Neural cell (in vitro differentiated cells): ENCODE data around the gene TDRKH. TPM values are rescaled to one million over a fixed set of nuclear protein-coding genes. Genes with fewer than 3 reads are reported as not detected.

ENCODE experiments used
- H2AFZ ChIP-seq: fragments of 200-600, 300-800 bp; sonication (generic), shearing (Covaris generic); 2 replicates; pipeline ENCODE4 v1.6.0; 2014; ENCODE audit warnings: low read depth, mild to moderate bottlenecking, antibody characterized with exemption, low read length, moderate library complexity
- H3F3A ChIP-seq: fragments of 200-600 bp; shearing (Covaris generic); 2 replicates; pipeline ENCODE4 v1.6.1; 2016; ENCODE audit warnings: mild to moderate bottlenecking, moderate library complexity, mixed read lengths, antibody characterized with exemption, low read length; ENCODE audit not compliant: insufficient read depth, poor library complexity, severe bottlenecking
- H3K27ac ChIP-seq: fragments of 200-600, 300-800 bp; sonication (generic), shearing (Covaris generic); 2 replicates; pipeline ENCODE4 v1.5.1; 2014; ENCODE audit warnings: mild to moderate bottlenecking, low read length, moderate library complexity
- H3K27me3 ChIP-seq: fragments of 300-800, 200-600 bp; sonication (generic), shearing (Covaris generic); 2 replicates; pipeline ENCODE4 v1.6.0; 2014; ENCODE audit warnings: mild to moderate bottlenecking, low read depth, low read length, moderate library complexity; ENCODE audit not compliant: insufficient read depth
- H3K36me3 ChIP-seq: fragments of 300-800, 200-600 bp; sonication (generic), shearing (Covaris generic); 2 replicates; pipeline ENCODE4 v1.5.1; 2014; ENCODE audit warnings: mild to moderate bottlenecking, antibody characterized with exemption, low read length, moderate library complexity; ENCODE audit not compliant: insufficient read depth
- H3K4me2 ChIP-seq: fragments of 300-800, 200-600 bp; sonication (generic), shearing (Covaris generic); 2 replicates; pipeline ENCODE4 v1.6.0; 2014; ENCODE audit warnings: mild to moderate bottlenecking, low read length
- H3K4me3 ChIP-seq: fragments of 300-800, 200-600 bp; sonication (generic), shearing (Covaris generic); 2 replicates; pipeline ENCODE4 v1.5.1; 2014; ENCODE audit warnings: mild to moderate bottlenecking, low read length, moderate library complexity
- H3K79me2 ChIP-seq: fragments of 200-600 bp; shearing (Covaris generic); replicated peaks from 2 replicates; pipeline ENCODE4 v1.6.0; 2014; ENCODE audit warnings: mild to moderate bottlenecking, low read length, moderate library complexity; ENCODE audit not compliant: insufficient read depth
- H3K9ac ChIP-seq: fragments of 300-800, 200-600 bp; sonication (generic), shearing (Covaris generic); 2 replicates; pipeline ENCODE4 v1.6.1; 2016; ENCODE audit warnings: mild to moderate bottlenecking, low read length, mixed read lengths
- H3K9me2 ChIP-seq: fragments of 200-600 bp; shearing (Covaris generic); 2 replicates; pipeline ENCODE4 v1.6.1; 2016; ENCODE audit warnings: mild to moderate bottlenecking, low read length, mixed read lengths; ENCODE audit not compliant: insufficient read depth
- H3K9me3 ChIP-seq: fragments of 200-600, 300-800 bp; sonication (generic), shearing (Covaris generic); 2 replicates; pipeline ENCODE4 v1.6.1; 2016; ENCODE audit warnings: mild to moderate bottlenecking, mixed run types, low read length, moderate library complexity, mixed read lengths
- H4K20me1 ChIP-seq: fragments of 200-600 bp; shearing (Covaris generic); 2 replicates; pipeline ENCODE4 v1.6.1; 2016; ENCODE audit warnings: mild to moderate bottlenecking, mixed run types; ENCODE audit not compliant: insufficient read depth
- CTCF ChIP-seq: fragments of 450-650 bp; IDR thresholded peaks from 2 replicates; pipeline ENCODE4 v1.5.1; 2014; ENCODE audit warnings: antibody characterized with exemption, mild to moderate bottlenecking, moderate library complexity; ENCODE audit not compliant: poor library complexity, severe bottlenecking
- EP300 ChIP-seq: fragments of 450-650 bp; conservative IDR thresholded peaks from 2 replicates; pipeline ENCODE4 v1.6.1; 2014; ENCODE audit warnings: antibody characterized with exemption, mild to moderate bottlenecking, moderate library complexity; ENCODE audit not compliant: poor library complexity, severe bottlenecking
- EZH2 ChIP-seq: fragments of 200-600, 300-800 bp; shearing (Covaris generic), sonication (generic); IDR thresholded peaks from 2 replicates; pipeline ENCODE4 v1.6.1; 2014; ENCODE audit warnings: antibody characterized with exemption, low read length, borderline replicate concordance, mild to moderate bottlenecking; ENCODE audit not compliant: insufficient read depth, poor library complexity, severe bottlenecking
- MXI1 ChIP-seq: fragments of 450-650 bp; conservative IDR thresholded peaks from 2 replicates; pipeline ENCODE4 v1.6.1; 2014; ENCODE audit warnings: antibody characterized with exemption, mild to moderate bottlenecking; ENCODE audit not compliant: poor library complexity, severe bottlenecking
- POLR2AphosphoS5 ChIP-seq: IDR thresholded peaks from 2 replicates; pipeline ENCODE4 v1.6.1; 2012
- RAD21 ChIP-seq: fragments of 450-650 bp; conservative IDR thresholded peaks from 2 replicates; pipeline ENCODE4 v1.6.1; 2014; ENCODE audit warnings: antibody characterized with exemption, mild to moderate bottlenecking, moderate library complexity
- REST ChIP-seq: IDR thresholded peaks from 2 replicates; pipeline ENCODE4 v1.6.1; 2012; ENCODE audit warnings: borderline replicate concordance
- SMC3 ChIP-seq: fragments of 450-650 bp; conservative IDR thresholded peaks from 2 replicates; pipeline ENCODE4 v1.6.1; 2014; ENCODE audit warnings: antibody characterized with exemption, mild to moderate bottlenecking, moderate library complexity; ENCODE audit not compliant: poor library complexity
- TAF1 ChIP-seq: IDR thresholded peaks from 2 replicates; pipeline ENCODE4 v1.6.1; 2012; ENCODE audit warnings: low read depth
- polyA plus RNA-seq: library from polyadenylated mRNA; depleted of rRNA; stranded (reverse); fragments of >200 nt; gene quantifications from 2 replicates; pipeline ENCODE4 v1.2.3, GENCODE V29; 2014

Gene TDRKH
- polyA plus RNA-seq, 1 donor from 2014 or later = 19.5 TPM

GRCh38 chr1:151811181-151811580 is 20.9 kb upstream of the TDRKH start (continued):
- TF ChIP-seq SMC3 (no peak), POLR2AphosphoS5 (no peak), MXI1 (no peak), TAF1 (no peak), RAD21 (no peak)

- no peaks in the 10 kb centered on the region for H3K9me2 ChIP-seq
- H2AFZ ChIP-seq = no peak overlapping the region
- no peak for TF ChIP-seq SMC3
- H3K36me3 ChIP-seq = no peaks in the 10 kb centered on the region
- no peaks in the 10 kb centered on the region for H3K9me3 ChIP-seq
- no peaks in the 10 kb centered on the region for H3K27me3 ChIP-seq
- no peaks in the 10 kb centered on the region for H3F3A ChIP-seq
- no peak overlapping the region for H3K27ac ChIP-seq
- no peaks in the 10 kb centered on the region for H3K79me2 ChIP-seq
- H3K4me2 ChIP-seq = no peak overlapping the region
- H3K9ac ChIP-seq = no peak overlapping the region
- H4K20me1 ChIP-seq = no peaks in the 10 kb centered on the region
- no peak overlapping the region for H3K4me3 ChIP-seq
Observed at GRCh38 chr1:151809985-151810556, 19.8 kb upstream of the TDRKH start.

- Histone ChIP-seq H3K9me2 (no peaks in the 10 kb centered on the region), H4K20me1 (no peaks in the 10 kb centered on the region), H2AFZ (no peak overlapping the region), H3K9ac (no peak overlapping the region), H3K27me3 (no peaks in the 10 kb centered on the region), H3K27ac (peak overlapping the region; percentile 37), H3K4me2 (no peak overlapping the region), H3K79me2 (no peaks in the 10 kb centered on the region), H3K36me3 (no peaks in the 10 kb centered on the region), H3K9me3 (no peaks in the 10 kb centered on the region), H3K4me3 (no peak overlapping the region), H3F3A (no peaks in the 10 kb centered on the region)
- TF ChIP-seq CTCF (no peak), MXI1 (no peak), TAF1 (no peak), SMC3 (no peak), EZH2 (no peak), RAD21 (no peak), EP300 (no peak), POLR2AphosphoS5 (no peak)
Observed at GRCh38 chr1:151809290-151809984, 19.1 kb upstream of the TDRKH start.

GRCh38 chr1:151807766-151808165 is 17.5 kb upstream of the TDRKH start:
- TF ChIP-seq REST (no peak), RAD21 (no peak), CTCF (no peak), MXI1 (no peak)
- H3K4me3 ChIP-seq = no peak overlapping the region
- H3F3A ChIP-seq = no peaks in the 10 kb centered on the region
- no peak overlapping the region for H3K4me2 ChIP-seq
- H3K9me3 ChIP-seq = no peaks in the 10 kb centered on the region
- H3K79me2 ChIP-seq = no peaks in the 10 kb centered on the region
- H2AFZ ChIP-seq = no peak overlapping the region
- no peaks in the 10 kb centered on the region for H3K27me3 ChIP-seq
- no peaks in the 10 kb centered on the region for H4K20me1 ChIP-seq
- H3K9me2 ChIP-seq = no peaks in the 10 kb centered on the region
- H3K36me3 ChIP-seq = no peaks in the 10 kb centered on the region
- no peak overlapping the region for H3K9ac ChIP-seq
- H3K27ac ChIP-seq = no peak overlapping the region
